HCT116 (cell line): ENCODE results near the gene BMP8B. TPM values are rescaled to one million over a fixed set of nuclear protein-coding genes. Genes with fewer than 3 reads are reported as not detected.

Experiments used
- ATAC-seq: fragments of 200-7000 bp; cut with Tn5 transposase; 2 replicates; pipeline ENCODE4 v1.9.1; 2020; ENCODE audit warnings: mild to moderate bottlenecking, moderate library complexity
- BruUV-seq: library from RNA; stranded (reverse); fragments of 400-500 nt; replicated peaks from 2 replicates; lab custom pipeline; 2021; lab: Mats Ljungman, UMichigan
- CTCF ChIA-PET: fragments of 300-600 bp; sonication (Branson Sonifier 250); formaldehyde crosslinking; loops from one replicate; lab custom pipeline; 2021; ENCODE audit warnings: antibody characterized with exemption; lab: Charles Lee
- POLR2A ChIA-PET: fragments of 300-600, 350-600 bp; sonication (Branson Sonifier 250); formaldehyde crosslinking; loops from one replicate; lab custom pipeline; 2021; ENCODE audit warnings: antibody characterized with exemption; lab: Charles Lee
- RAD21 ChIA-PET, 2 experiments: fragments of 300-600 bp; sonication (Branson Sonifier 250); formaldehyde crosslinking; loops; one replicate each; lab custom pipeline; 2023; ENCODE audit warnings: low total read pairs in 2 of 2; ENCODE audit not compliant: uncharacterized antibody in 2 of 2, unreplicated experiment in 2 of 2, low non-redundant PET in 1 of 2; lab: Charles Lee
- DNase-seq: peaks from one replicate; pipeline ENCODE4 v3.0.0-alpha.2; 2010; ENCODE audit warnings: low read depth, low spot score
- H2AFZ ChIP-seq: fragments of 200-600 bp; shearing (Covaris generic), sonication (generic); 2 replicates; pipeline ENCODE4 v1.6.1; 2017; ENCODE audit warnings: low read depth, mixed run types, mixed read lengths, antibody characterized with exemption, low read length; ENCODE audit not compliant: poor library complexity, severe bottlenecking
- H3K27ac ChIP-seq: 2 replicates; pipeline ENCODE4 v1.5.1; 2012; ENCODE audit warnings: low read depth, low read length
- H3K27me3 ChIP-seq: fragments of 200-600 bp; sonication (generic); 2 replicates; pipeline ENCODE4 v1.6.1; 2016; ENCODE audit warnings: mixed run types, low read length, mixed read lengths; ENCODE audit not compliant: insufficient read depth
- H3K36me3 ChIP-seq, 2 experiments: fragments of 200-500 bp in 1 of 2; fragments of 200-600 bp in 1 of 2; sonication (Bioruptor generic) in 1 of 2; sonication (generic) in 1 of 2; 2 replicates each; pipeline versions ENCODE4 v1.5.1 to v1.6.1; 2014 to 2016; ENCODE audit warnings: low read length in 2 of 2, inconsistent platforms in 1 of 2, mixed read lengths in 1 of 2, mixed run types in 1 of 2; ENCODE audit not compliant: insufficient read depth in 2 of 2, control insufficient read depth in 1 of 2
- H3K4me1 ChIP-seq, 2 experiments: fragments of 200-600 bp in 1 of 2; sonication (generic) in 1 of 2; 2 replicates each; pipeline versions ENCODE4 v1.5.1 to v1.6.1; 2012 to 2017; ENCODE audit warnings: low read length in 2 of 2, inconsistent platforms in 1 of 2, mild to moderate bottlenecking in 1 of 2, mixed read lengths in 1 of 2, mixed run types in 1 of 2, moderate library complexity in 1 of 2; ENCODE audit not compliant: insufficient read depth in 2 of 2, control insufficient read depth in 1 of 2
- H3K4me2 ChIP-seq: fragments of 200-600 bp; sonication (generic); 2 replicates; pipeline ENCODE4 v1.6.1; 2017; ENCODE audit warnings: mixed run types, low read length, mixed read lengths
- H3K4me3 ChIP-seq, 2 experiments: fragments of 200-600 bp in 1 of 2; sonication (generic) in 1 of 2; replicated peaks in 1 of 2; 2 replicates each; pipeline ENCODE4 v1.5.1; 2011 to 2016; ENCODE audit warnings: low read length in 2 of 2, control low read depth in 1 of 2, low read depth in 1 of 2, mild to moderate bottlenecking in 1 of 2, mixed read lengths in 1 of 2, mixed run types in 1 of 2
- H3K79me2 ChIP-seq: fragments of 200-600 bp; sonication (generic); 2 replicates; pipeline ENCODE4 v1.6.1; 2017; ENCODE audit warnings: mild to moderate bottlenecking, mixed run types, low read length, moderate library complexity, mixed read lengths; ENCODE audit not compliant: insufficient read depth
- H3K9ac ChIP-seq: fragments of 200-600 bp; sonication (generic); 2 replicates; pipeline ENCODE4 v1.6.1; 2016; ENCODE audit warnings: low read length, mixed read lengths
- H3K9me2 ChIP-seq: fragments of 200-600 bp; sonication (generic), shearing (Covaris generic); 2 replicates; pipeline ENCODE4 v1.6.1; 2017; ENCODE audit warnings: mixed run types, mild to moderate bottlenecking, moderate library complexity; ENCODE audit not compliant: insufficient read depth
- H3K9me3 ChIP-seq, 2 experiments: fragments of 200-500 bp in 1 of 2; fragments of 200-600 bp in 1 of 2; sonication (Bioruptor generic) in 1 of 2; sonication (generic) in 1 of 2; 2 replicates each; pipeline ENCODE4 v1.6.1; 2014 to 2017; ENCODE audit warnings: low read length in 2 of 2, mixed read lengths in 2 of 2, inconsistent platforms in 1 of 2, low read depth in 1 of 2, mild to moderate bottlenecking in 1 of 2, mixed run types in 1 of 2, moderate library complexity in 1 of 2; ENCODE audit not compliant: control insufficient read depth in 1 of 2, insufficient read depth in 1 of 2
- H4K20me1 ChIP-seq: fragments of 200-600 bp; sonication (generic), shearing (Covaris generic); 2 replicates; pipeline ENCODE4 v1.6.1; 2017; ENCODE audit warnings: mixed run types, mild to moderate bottlenecking, moderate library complexity; ENCODE audit not compliant: insufficient read depth
- ATF3 ChIP-seq: IDR thresholded peaks from 2 replicates; pipeline ENCODE4 v1.6.1; 2012
- CBX3 ChIP-seq: IDR thresholded peaks from 2 replicates; pipeline ENCODE4 v1.6.1; 2012; ENCODE audit warnings: low read depth
- CEBPB ChIP-seq: IDR thresholded peaks from 2 replicates; pipeline ENCODE4 v1.6.1; 2012; ENCODE audit warnings: low read depth
- CTCF ChIP-seq, 3 experiments: fragments of 200-600 bp in 1 of 3; sonication (generic) in 1 of 3; IDR thresholded peaks in 2 of 3; conservative IDR thresholded peaks in 1 of 3; 2 replicates each; pipeline ENCODE4 v1.5.1; 2012 to 2017; ENCODE audit warnings: low read depth in 2 of 3, low read length in 2 of 3, antibody characterized with exemption in 1 of 3, borderline replicate concordance in 1 of 3, control low read depth in 1 of 3, mild to moderate bottlenecking in 1 of 3, mixed read lengths in 1 of 3, mixed run types in 1 of 3, moderate library complexity in 1 of 3; ENCODE audit not compliant: insufficient read depth in 1 of 3
- EGR1 ChIP-seq: IDR thresholded peaks from 2 replicates; pipeline ENCODE4 v1.6.1; 2012; ENCODE audit warnings: low read depth
- ELF1 ChIP-seq: IDR thresholded peaks from 2 replicates; pipeline ENCODE4 v1.6.1; 2012; ENCODE audit warnings: low read depth, borderline replicate concordance
- EZH2 ChIP-seq: fragments of 200-600 bp; sonication (generic); IDR thresholded peaks from 2 replicates; pipeline ENCODE4 v1.6.1; 2017; ENCODE audit warnings: antibody characterized with exemption, mixed run types
- FOSL1 ChIP-seq: IDR thresholded peaks from 2 replicates; pipeline ENCODE4 v1.6.1; 2012; ENCODE audit warnings: low read depth
- MAX ChIP-seq: IDR thresholded peaks from 2 replicates; pipeline ENCODE4 v1.6.1; 2012
- POLR2A ChIP-seq: IDR thresholded peaks from 2 replicates; pipeline ENCODE4 v1.7.0; 2011; ENCODE audit warnings: borderline replicate concordance; ENCODE audit not compliant: insufficient read depth, insufficient read length; ENCODE audit errors: extremely low read depth
- POLR2AphosphoS5 ChIP-seq: IDR thresholded peaks from 2 replicates; pipeline ENCODE4 v1.6.1; 2011; ENCODE audit warnings: mild to moderate bottlenecking, low read depth, low read length, moderate library complexity
- RAD21 ChIP-seq: IDR thresholded peaks from 2 replicates; pipeline ENCODE4 v1.6.1; 2012; ENCODE audit warnings: low read depth, mild to moderate bottlenecking
- SIN3A ChIP-seq: IDR thresholded peaks from 2 replicates; pipeline ENCODE4 v1.6.1; 2012; ENCODE audit warnings: low read depth
- SRF ChIP-seq: IDR thresholded peaks from 2 replicates; pipeline ENCODE4 v1.6.1; 2012; ENCODE audit warnings: low read depth
- ZBTB33 ChIP-seq: IDR thresholded peaks from 2 replicates; pipeline ENCODE4 v1.6.1; 2011; ENCODE audit warnings: mild to moderate bottlenecking, low read length, moderate library complexity; ENCODE audit not compliant: insufficient replicate concordance; ENCODE audit errors: extremely low read depth
- ZFX ChIP-seq: fragments of 450-650 bp; IDR thresholded peaks from 2 replicates; pipeline ENCODE4 v1.6.1; 2017
- ZNF274 ChIP-seq: fragments of 200-500 bp; sonication (Bioruptor generic); IDR thresholded peaks from 2 replicates; pipeline ENCODE4 v1.6.1; 2014; ENCODE audit warnings: mild to moderate bottlenecking, low read depth, low read length, inconsistent platforms
- intact Hi-C: fragments of 100-400 bp; cut with micrococcal nuclease; formaldehyde crosslinking; loops from 2 replicates; pipeline ENCODE4 v1.10.0; 2022
- total RNA-seq: library from RNA; stranded (reverse); gene quantifications from one replicate; pipeline ENCODE4 v1.2.1, GENCODE V29; 2021; ENCODE audit not compliant: unreplicated experiment

The BMP8B gene
- total RNA-seq, 1 experiment from 2014 or later = 9.5 TPM

GRCh38 chr1:39727221-39727931 is 61.3 kb downstream of the BMP8B start:
- Histone ChIP-seq H3K4me2 (no peak overlapping the region), H3K36me3 (no peaks in the 10 kb centered on the region), H3K79me2 (no peaks in the 10 kb centered on the region), H3K4me1 (no peaks in the 10 kb centered on the region), H3K9ac (no peak overlapping the region), H3K9me3 (no peaks in the 10 kb centered on the region)
- CTCF ChIA-PET = no interaction called here
- DNase-seq = no peak
- TF ChIP-seq RAD21 = no peak
- no peak for TF ChIP-seq ZBTB33
- no peak for TF ChIP-seq EZH2
- no peak for TF ChIP-seq SIN3A
- no peak for TF ChIP-seq POLR2AphosphoS5
- no peak for TF ChIP-seq EGR1
- TF ChIP-seq CEBPB = no peak
- no peak for TF ChIP-seq CTCF (IDR thresholded peaks at IDR 0.05 in 2 of 3, conservative IDR thresholded peaks at IDR 0.05 in 1 of 3; ENCODE audit: borderline replicate concordance in 1 of 3, insufficient read depth in 1 of 3, low read depth in 2 of 3, low read length in 2 of 3)
- TF ChIP-seq ATF3 = no peak
- TF ChIP-seq CBX3 = no peak
- TF ChIP-seq MAX = no peak
- TF ChIP-seq ZNF274 = no peak
- no peak for TF ChIP-seq ELF1
- TF ChIP-seq FOSL1 = no peak
- TF ChIP-seq SRF = no peak
- TF ChIP-seq POLR2A = no peak
- no peak for TF ChIP-seq ZFX
- TF ChIP-seq, all 23 proteins: peak for 0
- ChIA-PET POLR2A (no interaction called here), RAD21 (no interaction called here)
- intact Hi-C loops = no loop called here
- H3K9me2 ChIP-seq = no peaks in the 10 kb centered on the region
- H3K27me3 ChIP-seq = peaks cover 20% of the 10 kb centered on the region
- H4K20me1 ChIP-seq = no peaks in the 10 kb centered on the region
- H2AFZ ChIP-seq = no peak overlapping the region
- no peak overlapping the region for H3K4me3 ChIP-seq
- BruUV-seq = no TSS peak
- ATAC-seq = no peak
- H3K27ac ChIP-seq = no peak overlapping the region
